HEK293 (cell line): ENCODE data around the gene STX16.
A peak's percentile ranks its signal among the peaks of the same experiment; 100 is the strongest.

ENCODE experiments used
- CTCF ChIA-PET: fragments of 350-600 bp; formaldehyde crosslinking; extraction: SDS; loops from one replicate; lab custom pipeline; 2021; ENCODE audit warnings: antibody characterized with exemption; lab: Yijun Ruan, JAX
- POLR2A ChIA-PET: fragments of 300-600 bp; formaldehyde crosslinking; extraction: SDS; loops from one replicate; lab custom pipeline; 2020; ENCODE audit warnings: antibody characterized with exemption, inconsistent platforms; lab: Yijun Ruan, JAX
- H3K27ac ChIP-seq: fragments of 200-500 bp; sonication (Bioruptor generic); 2 replicates; pipeline ENCODE4 v1.5.1; 2014; ENCODE audit warnings: low read depth, low read length, control low read depth, inconsistent platforms; ENCODE audit errors: extremely low read depth
- H3K36me3 ChIP-seq, 2 experiments: fragments of 200-500 bp in 1 of 2; sonication (Bioruptor generic) in 1 of 2; 1 replicate in 1 of 2; 2 replicates in 1 of 2; pipeline ENCODE4 v1.5.1; 2014 to 2017; ENCODE audit warnings: inconsistent platforms in 2 of 2, low read length in 2 of 2; ENCODE audit not compliant: control insufficient read depth in 2 of 2, insufficient read depth in 1 of 2
- H3K4me1 ChIP-seq: fragments of 200-500 bp; sonication (Bioruptor generic); 2 replicates; pipeline ENCODE4 v1.5.1; 2014; ENCODE audit warnings: mild to moderate bottlenecking, low read length, inconsistent platforms; ENCODE audit not compliant: control insufficient read depth, insufficient read depth
- H3K4me3 ChIP-seq: 2 replicates; pipeline ENCODE4 v1.5.1; 2011; ENCODE audit warnings: low read depth, mild to moderate bottlenecking, control low read depth, low read length, moderate library complexity
- H3K9me3 ChIP-seq: fragments of 200-500 bp; sonication (Bioruptor generic); 2 replicates; pipeline ENCODE4 v1.5.1; 2014; ENCODE audit warnings: low read depth, low read length, inconsistent platforms; ENCODE audit not compliant: control insufficient read depth, insufficient read depth
- HOXA7 ChIP-seq: sonication (generic); formaldehyde crosslinking; IDR thresholded peaks from 2 replicates; pipeline ENCODE4 v1.8.1; 2022; ENCODE audit warnings: missing genetic modification reagents, borderline replicate concordance
- HOXC10 ChIP-seq: sonication (generic); formaldehyde crosslinking; IDR thresholded peaks from 2 replicates; pipeline ENCODE4 v1.8.1; 2023; ENCODE audit warnings: mild to moderate bottlenecking, missing genetic modification reagents
- SP2 ChIP-seq: fragments of 450-650 bp; formaldehyde crosslinking; IDR thresholded peaks from 2 replicates; pipeline ENCODE4 v1.5.1; 2016; ENCODE audit warnings: missing biosample characterization, missing genetic modification characterization
- SP7 ChIP-seq: fragments of 450-650 bp; formaldehyde crosslinking; IDR thresholded peaks from 2 replicates; pipeline ENCODE4 v1.5.1; 2016; ENCODE audit warnings: missing biosample characterization, missing genetic modification characterization
- ZBTB17 ChIP-seq: fragments of 450-650 bp; formaldehyde crosslinking; IDR thresholded peaks from 2 replicates; pipeline ENCODE4 v1.5.1; 2016; ENCODE audit warnings: missing biosample characterization, missing genetic modification characterization
- ZBTB48 ChIP-seq: fragments of 450-650 bp; formaldehyde crosslinking; IDR thresholded peaks from 2 replicates; pipeline ENCODE4 v1.5.1; 2016; ENCODE audit warnings: missing biosample characterization, missing genetic modification characterization
- ZBTB7A ChIP-seq: fragments of 450-650 bp; formaldehyde crosslinking; IDR thresholded peaks from 2 replicates; pipeline ENCODE4 v1.5.1; 2016; ENCODE audit warnings: low read depth, missing biosample characterization, missing genetic modification characterization
- ZFP3 ChIP-seq: fragments of 450-650 bp; formaldehyde crosslinking; IDR thresholded peaks from 2 replicates; pipeline ENCODE4 v1.5.1; 2016; ENCODE audit warnings: low read depth, missing biosample characterization, missing genetic modification characterization
- ZFP41 ChIP-seq: fragments of 450-650 bp; formaldehyde crosslinking; IDR thresholded peaks from 2 replicates; pipeline ENCODE4 v1.5.1; 2016; ENCODE audit warnings: missing biosample characterization, missing genetic modification characterization, borderline replicate concordance
- ZIC2 ChIP-seq: fragments of 450-650 bp; formaldehyde crosslinking; IDR thresholded peaks from 2 replicates; pipeline ENCODE4 v1.5.1; 2016; ENCODE audit warnings: missing biosample characterization, missing genetic modification characterization
- ZNF10 ChIP-seq: fragments of 450-650 bp; formaldehyde crosslinking; IDR thresholded peaks from 2 replicates; pipeline ENCODE4 v1.5.1; 2017; ENCODE audit warnings: missing biosample characterization, missing genetic modification characterization
- ZNF138 ChIP-seq: fragments of 450-650 bp; formaldehyde crosslinking; IDR thresholded peaks from 2 replicates; pipeline ENCODE4 v1.5.1; 2016; ENCODE audit warnings: missing biosample characterization, missing genetic modification characterization, borderline replicate concordance
- ZNF140 ChIP-seq: fragments of 450-650 bp; formaldehyde crosslinking; IDR thresholded peaks from 2 replicates; pipeline ENCODE4 v1.5.1; 2016; ENCODE audit warnings: missing biosample characterization, missing genetic modification characterization
- ZNF174 ChIP-seq: fragments of 450-650 bp; formaldehyde crosslinking; IDR thresholded peaks from 2 replicates; pipeline ENCODE4 v1.5.0; 2017; ENCODE audit warnings: missing biosample characterization, mild to moderate bottlenecking, missing genetic modification characterization
- ZNF248 ChIP-seq: fragments of 450-650 bp; formaldehyde crosslinking; IDR thresholded peaks from 2 replicates; pipeline ENCODE4 v1.5.1; 2017; ENCODE audit warnings: missing biosample characterization, missing genetic modification characterization
- ZNF311 ChIP-seq: fragments of 450-650 bp; formaldehyde crosslinking; IDR thresholded peaks from 2 replicates; pipeline ENCODE4 v1.5.1; 2017; ENCODE audit warnings: missing biosample characterization, missing genetic modification characterization, borderline replicate concordance
- ZNF521 ChIP-seq: fragments of 450-650 bp; formaldehyde crosslinking; IDR thresholded peaks from 2 replicates; pipeline ENCODE4 v1.5.1; 2017; ENCODE audit warnings: missing biosample characterization, mild to moderate bottlenecking, missing genetic modification characterization
- ZNF549 ChIP-seq: fragments of 450-650 bp; IDR thresholded peaks from 2 replicates; pipeline ENCODE4 v1.5.1; 2018; ENCODE audit warnings: missing biosample characterization, missing genetic modification characterization, mild to moderate bottlenecking, inconsistent platforms, moderate library complexity
- ZNF571 ChIP-seq: fragments of 450-650 bp; formaldehyde crosslinking; IDR thresholded peaks from 2 replicates; pipeline ENCODE4 v1.5.0; 2017; ENCODE audit warnings: missing biosample characterization, missing genetic modification characterization
- ZNF610 ChIP-seq: fragments of 450-650 bp; formaldehyde crosslinking; IDR thresholded peaks from 2 replicates; pipeline ENCODE4 v1.5.1; 2016; ENCODE audit warnings: missing biosample characterization, missing genetic modification characterization, borderline replicate concordance
- ZNF626 ChIP-seq: fragments of 450-650 bp; sonication (Bioruptor Pico); formaldehyde crosslinking; IDR thresholded peaks from 2 replicates; pipeline ENCODE4 v1.5.1; 2018; ENCODE audit warnings: missing biosample characterization, missing genetic modification characterization, inconsistent platforms
- ZNF747 ChIP-seq: fragments of 450-650 bp; formaldehyde crosslinking; IDR thresholded peaks from 2 replicates; pipeline ENCODE4 v1.5.1; 2016; ENCODE audit warnings: missing biosample characterization, missing genetic modification characterization
- ZNF837 ChIP-seq: fragments of 450-650 bp; formaldehyde crosslinking; IDR thresholded peaks from 2 replicates; pipeline ENCODE4 v1.5.1; 2016; ENCODE audit warnings: missing biosample characterization, missing genetic modification characterization
- TF ChIP-seq, protein P1 (sequence below): fragments of 450-650 bp; formaldehyde crosslinking; IDR thresholded peaks from 2 replicates; pipeline ENCODE4 v1.5.1; 2016; ENCODE audit warnings: missing biosample characterization, missing genetic modification characterization
- TF ChIP-seq, protein P2 (sequence below): fragments of 450-650 bp; formaldehyde crosslinking; IDR thresholded peaks from 2 replicates; pipeline ENCODE4 v1.5.1; 2017; ENCODE audit warnings: missing biosample characterization, missing genetic modification characterization
- TF ChIP-seq, protein P3 (sequence below): fragments of 450-650 bp; formaldehyde crosslinking; IDR thresholded peaks from 2 replicates; pipeline ENCODE4 v1.5.1; 2016; ENCODE audit warnings: missing biosample characterization, missing genetic modification characterization

The STX16 gene

DNA sequence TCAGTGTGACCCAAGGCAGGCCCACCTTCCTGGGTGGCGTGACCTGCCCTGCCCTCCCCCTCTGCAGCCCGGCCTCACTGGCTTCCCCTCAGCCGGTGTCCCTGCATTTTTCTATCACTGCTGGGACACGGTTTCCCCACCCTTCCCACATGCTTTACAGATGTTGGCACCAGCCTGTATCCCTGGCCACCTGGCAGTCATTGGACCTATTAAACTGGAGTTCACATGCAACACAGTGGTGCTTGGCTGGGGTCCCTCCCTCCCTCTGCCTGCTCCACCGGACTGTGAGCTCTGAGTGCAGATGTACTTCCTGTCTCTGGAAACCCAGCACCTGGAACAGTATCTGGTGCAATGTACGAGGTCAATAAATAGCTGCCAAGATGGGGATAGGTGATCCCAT, 25.5 kb upstream of the STX16 start (continued):
- TF ChIP-seq ZNF610 (no peak), ZNF626 (tag by site-specific recombination) (no peak), ZNF174 (tag by site-specific recombination) (no peak), ZNF138 (tag by site-specific recombination) (no peak), HOXC10 (CRISPR knock-in tag) (no peak), ZNF549 (tag by site-specific recombination) (no peak)

DNA sequence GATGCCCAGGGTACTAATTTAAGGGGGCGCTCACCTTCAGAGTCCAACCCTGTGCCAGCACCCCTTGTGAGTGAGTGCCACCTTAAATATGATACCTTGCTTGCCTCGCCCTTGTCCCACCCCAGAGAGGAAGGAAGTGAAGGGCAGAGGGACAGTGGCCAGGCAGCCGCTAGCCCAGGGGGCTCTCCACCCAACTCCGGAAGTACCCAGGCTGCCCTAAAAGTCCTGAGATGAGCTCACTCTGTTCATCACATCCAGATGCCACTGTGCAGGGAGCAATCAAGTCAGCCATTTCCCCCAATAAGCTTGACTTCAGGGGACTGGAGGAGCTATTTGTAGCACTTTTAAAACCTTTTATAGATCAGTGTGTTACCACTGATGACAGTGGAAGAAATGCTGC, 25.0 kb upstream of the STX16 start:
- no peaks in the 10 kb centered on the region for H3K9me3 ChIP-seq
- POLR2A ChIA-PET: no interaction called here
- H3K4me3 ChIP-seq: no peak overlapping the region
- H3K36me3 ChIP-seq: no peaks in the 10 kb centered on the region
- H3K27ac ChIP-seq: no peak overlapping the region
- no peaks in the 10 kb centered on the region for H3K4me1 ChIP-seq
- no peak for TF ChIP-seq ZFP3
- no peak for TF ChIP-seq SP7 (tag by site-specific recombination)
- TF ChIP-seq, all 188 proteins: peak for 0
- CTCF ChIA-PET: interaction anchor here (1.0 kb wide), 1 partner anchor 25 kb away, joined by 3 read pairs; the partner anchor contains the start of gene STX16

DNA sequence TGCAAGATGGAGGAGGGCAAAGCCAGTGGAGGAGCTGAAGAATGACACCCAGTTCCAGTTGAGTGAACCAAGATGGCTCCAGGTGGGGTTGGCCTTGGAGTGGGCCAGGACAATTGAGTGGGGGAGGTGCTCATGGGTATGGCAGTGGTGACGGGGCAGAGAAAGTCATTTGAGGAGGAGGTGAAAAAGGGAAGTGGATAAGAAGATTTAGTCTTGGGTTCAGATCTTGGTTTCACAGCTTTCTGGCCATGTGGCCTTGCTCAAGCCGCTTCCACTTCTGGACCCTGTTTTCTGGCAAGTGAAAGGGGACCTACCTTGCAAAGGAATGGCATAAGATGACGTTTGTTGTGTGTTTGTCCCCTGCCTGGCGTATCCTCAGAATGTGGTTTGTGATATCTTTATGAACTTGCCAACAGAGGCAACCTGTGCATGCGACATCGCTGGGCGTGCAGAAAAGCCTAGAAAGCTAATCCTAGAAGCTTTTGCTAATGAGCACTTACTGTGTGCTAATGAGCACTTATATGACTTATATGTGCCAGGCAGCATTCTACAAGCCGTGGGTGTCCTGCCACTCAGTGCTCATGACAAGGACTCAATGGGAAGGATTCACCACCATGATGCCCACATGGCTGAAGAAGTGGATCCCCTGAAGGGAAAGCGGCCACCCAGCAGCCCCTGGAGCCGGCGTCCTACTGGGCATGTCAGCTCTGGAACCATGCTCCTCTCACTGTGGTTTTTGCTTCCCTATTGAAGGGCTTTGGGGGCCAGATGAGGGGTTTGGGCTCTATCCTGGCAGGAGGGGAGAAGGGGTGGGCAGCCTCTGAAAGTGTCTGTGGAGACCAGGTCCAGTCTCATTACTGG, 23.6 kb upstream of the STX16 start:
- H3K36me3 ChIP-seq: no peaks in the 10 kb centered on the region
- no peak overlapping the region for H3K4me3 ChIP-seq
- TF ChIP-seq ZNF521 (tag by site-specific recombination) (no peak), HOXA7 (CRISPR knock-in tag) (no peak), ZFP41 (no peak), ZNF747 (tag by site-specific recombination) (no peak), ZBTB17 (tag by site-specific recombination) (no peak), ZNF248 (no peak), ZIC2 (tag by site-specific recombination) (0 out of 2 replicates have a peak, but pooled peaks have one; percentile 11), ZNF140 (tag by site-specific recombination) (no peak), ZNF10 (tag by site-specific recombination) (no peak)
- CTCF ChIA-PET: interaction anchor here (0.9 kb wide), 1 partner anchor 21 kb away, joined by 3 read pairs; no protein-coding TSS in a partner anchor
- POLR2A ChIA-PET: no interaction called here
- no peaks in the 10 kb centered on the region for H3K4me1 ChIP-seq
- no peaks in the 10 kb centered on the region for H3K9me3 ChIP-seq
- no peak overlapping the region for H3K27ac ChIP-seq

DNA sequence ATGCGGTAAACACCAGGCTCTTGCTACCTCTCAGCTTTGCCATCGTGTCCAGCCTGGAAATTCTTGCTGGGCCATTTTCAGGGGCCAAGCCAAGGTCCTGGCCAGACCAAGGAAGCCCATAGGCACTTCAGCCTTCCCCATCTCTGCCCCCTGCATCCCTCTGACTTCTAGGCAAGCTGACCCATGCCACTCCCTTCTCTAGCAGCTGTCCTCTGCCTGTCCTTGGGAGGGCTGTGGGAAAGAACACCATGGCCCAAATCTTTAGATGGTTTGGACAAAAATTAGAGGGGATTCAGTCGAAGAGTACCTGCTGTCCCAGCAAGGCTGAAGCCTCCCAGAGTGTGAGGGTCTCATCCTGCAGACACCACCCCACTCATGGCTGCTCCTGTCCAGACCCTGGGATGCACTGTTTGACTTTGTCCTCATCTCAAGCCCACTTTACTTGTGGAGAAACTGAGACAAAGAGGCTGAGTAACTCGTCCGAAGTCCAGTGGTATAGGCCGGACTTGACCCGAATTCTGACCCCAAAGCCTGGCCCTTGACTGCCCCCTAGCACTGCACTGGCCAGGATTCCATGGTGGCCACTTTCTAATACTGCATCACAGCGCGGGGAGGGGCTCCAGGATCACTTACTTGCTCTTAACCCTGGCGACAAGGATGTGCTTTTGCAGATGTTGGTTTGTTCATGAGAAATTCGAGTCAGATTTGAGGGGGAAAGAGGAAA, 22.4 kb upstream of the STX16 start:
- Histone ChIP-seq H3K4me1 (no peaks in the 10 kb centered on the region), H3K27ac (no peak overlapping the region), H3K36me3 (no peaks in the 10 kb centered on the region), H3K9me3 (no peaks in the 10 kb centered on the region), H3K4me3 (no peak overlapping the region)
- ChIA-PET POLR2A (no interaction called here), CTCF (no interaction called here)
- TF ChIP-seq ZNF571 (tag by site-specific recombination): no peak
- TF ChIP-seq, protein P1, sequence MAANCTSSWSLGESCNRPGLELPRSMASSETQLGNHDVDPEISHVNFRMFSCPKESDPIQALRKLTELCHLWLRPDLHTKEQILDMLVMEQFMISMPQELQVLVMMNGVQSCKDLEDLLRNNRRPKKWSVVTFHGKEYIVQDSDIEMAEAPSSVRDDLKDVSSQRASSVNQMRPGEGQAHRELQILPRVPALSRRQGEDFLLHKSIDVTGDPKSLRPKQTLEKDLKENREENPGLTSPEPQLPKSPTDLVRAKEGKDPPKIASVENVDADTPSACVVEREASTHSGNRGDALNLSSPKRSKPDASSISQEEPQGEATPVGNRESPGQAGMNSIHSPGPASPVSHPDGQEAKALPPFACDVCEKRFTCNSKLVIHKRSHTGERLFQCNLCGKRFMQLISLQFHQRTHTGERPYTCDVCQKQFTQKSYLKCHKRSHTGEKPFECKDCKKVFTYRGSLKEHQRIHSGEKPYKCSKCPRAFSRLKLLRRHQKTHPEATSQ: no peak
- TF ChIP-seq, protein P2, sequence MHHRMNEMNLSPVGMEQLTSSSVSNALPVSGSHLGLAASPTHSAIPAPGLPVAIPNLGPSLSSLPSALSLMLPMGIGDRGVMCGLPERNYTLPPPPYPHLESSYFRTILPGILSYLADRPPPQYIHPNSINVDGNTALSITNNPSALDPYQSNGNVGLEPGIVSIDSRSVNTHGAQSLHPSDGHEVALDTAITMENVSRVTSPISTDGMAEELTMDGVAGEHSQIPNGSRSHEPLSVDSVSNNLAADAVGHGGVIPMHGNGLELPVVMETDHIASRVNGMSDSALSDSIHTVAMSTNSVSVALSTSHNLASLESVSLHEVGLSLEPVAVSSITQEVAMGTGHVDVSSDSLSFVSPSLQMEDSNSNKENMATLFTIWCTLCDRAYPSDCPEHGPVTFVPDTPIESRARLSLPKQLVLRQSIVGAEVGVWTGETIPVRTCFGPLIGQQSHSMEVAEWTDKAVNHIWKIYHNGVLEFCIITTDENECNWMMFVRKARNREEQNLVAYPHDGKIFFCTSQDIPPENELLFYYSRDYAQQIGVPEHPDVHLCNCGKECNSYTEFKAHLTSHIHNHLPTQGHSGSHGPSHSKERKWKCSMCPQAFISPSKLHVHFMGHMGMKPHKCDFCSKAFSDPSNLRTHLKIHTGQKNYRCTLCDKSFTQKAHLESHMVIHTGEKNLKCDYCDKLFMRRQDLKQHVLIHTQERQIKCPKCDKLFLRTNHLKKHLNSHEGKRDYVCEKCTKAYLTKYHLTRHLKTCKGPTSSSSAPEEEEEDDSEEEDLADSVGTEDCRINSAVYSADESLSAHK (tag by site-specific recombination): no peak
- TF ChIP-seq, protein P3, sequence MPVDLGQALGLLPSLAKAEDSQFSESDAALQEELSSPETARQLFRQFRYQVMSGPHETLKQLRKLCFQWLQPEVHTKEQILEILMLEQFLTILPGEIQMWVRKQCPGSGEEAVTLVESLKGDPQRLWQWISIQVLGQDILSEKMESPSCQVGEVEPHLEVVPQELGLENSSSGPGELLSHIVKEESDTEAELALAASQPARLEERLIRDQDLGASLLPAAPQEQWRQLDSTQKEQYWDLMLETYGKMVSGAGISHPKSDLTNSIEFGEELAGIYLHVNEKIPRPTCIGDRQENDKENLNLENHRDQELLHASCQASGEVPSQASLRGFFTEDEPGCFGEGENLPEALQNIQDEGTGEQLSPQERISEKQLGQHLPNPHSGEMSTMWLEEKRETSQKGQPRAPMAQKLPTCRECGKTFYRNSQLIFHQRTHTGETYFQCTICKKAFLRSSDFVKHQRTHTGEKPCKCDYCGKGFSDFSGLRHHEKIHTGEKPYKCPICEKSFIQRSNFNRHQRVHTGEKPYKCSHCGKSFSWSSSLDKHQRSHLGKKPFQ (tag by site-specific recombination): no peak
- no peak for TF ChIP-seq SP2 (tag by site-specific recombination)
- TF ChIP-seq ZBTB7A (tag by site-specific recombination): no peak
- TF ChIP-seq ZBTB48 (tag by site-specific recombination): no peak
- no peak for TF ChIP-seq ZNF837 (tag by site-specific recombination)
- TF ChIP-seq ZNF311 (tag by site-specific recombination): no peak
